Measurements from ENCODE around the gene HSD3B7.
A peak's percentile ranks its signal among the peaks of the same experiment; 100 is the strongest.

HSD3B7 gene

DNA sequence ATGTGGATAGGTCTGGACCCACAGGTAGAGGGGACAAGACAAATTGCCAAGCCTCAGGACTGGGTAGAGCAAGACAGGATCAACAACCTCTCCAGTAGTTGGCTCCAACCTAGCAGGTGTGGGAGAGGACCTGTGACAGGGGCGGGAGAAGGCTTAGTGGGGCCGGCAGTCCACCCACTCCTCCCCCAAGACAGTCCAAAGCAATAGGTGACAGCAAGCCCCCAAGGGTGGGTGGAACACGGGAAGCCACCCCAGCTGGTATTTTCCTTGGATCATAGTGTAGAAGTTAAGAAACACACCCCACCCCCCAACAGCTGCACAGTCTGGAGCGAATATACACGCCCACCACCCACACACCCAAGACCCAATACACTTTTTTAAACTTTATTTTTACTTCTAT lies 44.3 kb downstream of the HSD3B7 start:
- no peak overlapping the region for H3K4me3 ChIP-seq (ENCODE audit: low read depth, low read length)
- TF ChIP-seq, protein P1, sequence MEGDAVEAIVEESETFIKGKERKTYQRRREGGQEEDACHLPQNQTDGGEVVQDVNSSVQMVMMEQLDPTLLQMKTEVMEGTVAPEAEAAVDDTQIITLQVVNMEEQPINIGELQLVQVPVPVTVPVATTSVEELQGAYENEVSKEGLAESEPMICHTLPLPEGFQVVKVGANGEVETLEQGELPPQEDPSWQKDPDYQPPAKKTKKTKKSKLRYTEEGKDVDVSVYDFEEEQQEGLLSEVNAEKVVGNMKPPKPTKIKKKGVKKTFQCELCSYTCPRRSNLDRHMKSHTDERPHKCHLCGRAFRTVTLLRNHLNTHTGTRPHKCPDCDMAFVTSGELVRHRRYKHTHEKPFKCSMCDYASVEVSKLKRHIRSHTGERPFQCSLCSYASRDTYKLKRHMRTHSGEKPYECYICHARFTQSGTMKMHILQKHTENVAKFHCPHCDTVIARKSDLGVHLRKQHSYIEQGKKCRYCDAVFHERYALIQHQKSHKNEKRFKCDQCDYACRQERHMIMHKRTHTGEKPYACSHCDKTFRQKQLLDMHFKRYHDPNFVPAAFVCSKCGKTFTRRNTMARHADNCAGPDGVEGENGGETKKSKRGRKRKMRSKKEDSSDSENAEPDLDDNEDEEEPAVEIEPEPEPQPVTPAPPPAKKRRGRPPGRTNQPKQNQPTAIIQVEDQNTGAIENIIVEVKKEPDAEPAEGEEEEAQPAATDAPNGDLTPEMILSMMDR (IDR thresholded peaks at IDR 0.05; ENCODE audit: borderline replicate concordance, insufficient read depth, low read depth, low read length): no peak

- TF ChIP-seq, protein P1 (IDR thresholded peaks at IDR 0.05; ENCODE audit: borderline replicate concordance, insufficient read depth, low read depth, low read length): no peak
- no peak overlapping the region for H3K4me3 ChIP-seq (ENCODE audit: low read depth, low read length)
Measured at GRCh38 chr16:31031276-31031675, 46.3 kb downstream of the HSD3B7 start.

GRCh38 chr16:31032736-31033708 lies 48.0 kb downstream of the HSD3B7 start, which contains the start of gene STX4:
Gene STX4 (plus strand): TSS chr16:31033558. CDS start chr16:31033806, 248 bp downstream.
- H3K4me3 ChIP-seq (ENCODE audit: low read depth, low read length): peak within 1 kb of the TSS; percentile 80
- TF ChIP-seq, protein P1 (IDR thresholded peaks at IDR 0.05; ENCODE audit: borderline replicate concordance, insufficient read depth, low read depth, low read length): no peak

DNA sequence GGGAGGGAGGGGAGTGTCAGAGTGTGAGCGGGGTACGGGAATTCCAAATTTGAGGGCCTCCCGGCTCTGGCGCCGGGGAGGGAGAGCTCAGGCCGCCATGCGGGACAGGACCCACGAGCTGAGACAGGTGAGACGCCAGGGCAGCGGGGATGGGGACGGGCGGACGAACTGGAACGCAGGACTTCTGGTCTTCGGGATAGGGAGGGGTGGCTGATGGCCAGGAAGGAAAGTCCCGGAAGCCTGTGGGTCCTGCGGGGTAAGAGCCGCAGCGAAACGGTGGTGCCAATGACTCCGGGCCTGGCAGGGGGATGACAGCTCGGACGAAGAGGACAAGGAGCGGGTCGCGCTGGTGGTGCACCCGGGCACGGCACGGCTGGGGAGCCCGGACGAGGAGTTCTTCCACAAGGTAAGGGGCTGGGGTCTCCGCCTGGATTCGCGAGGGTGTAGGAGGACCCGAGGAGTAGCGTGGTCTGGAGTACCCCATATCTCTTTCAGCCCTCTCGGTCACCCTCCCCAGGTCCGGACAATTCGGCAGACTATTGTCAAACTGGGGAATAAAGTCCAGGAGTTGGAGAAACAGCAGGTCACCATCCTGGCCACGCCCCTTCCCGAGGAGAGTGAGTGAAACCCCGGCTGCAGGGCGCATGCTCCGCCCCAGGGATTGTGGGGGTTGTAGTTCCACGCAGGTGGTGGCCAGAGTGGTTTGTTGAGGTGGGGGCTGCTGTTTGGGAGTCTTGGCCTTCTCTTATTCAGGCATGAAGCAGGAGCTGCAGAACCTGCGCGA lies 48.9 kb downstream of the HSD3B7 start:
- H3K4me3 ChIP-seq (ENCODE audit: low read depth, low read length): peak overlapping the region; percentile 80
- TF ChIP-seq, protein P1 (IDR thresholded peaks at IDR 0.05; ENCODE audit: borderline replicate concordance, insufficient read depth, low read depth, low read length): no peak

DNA sequence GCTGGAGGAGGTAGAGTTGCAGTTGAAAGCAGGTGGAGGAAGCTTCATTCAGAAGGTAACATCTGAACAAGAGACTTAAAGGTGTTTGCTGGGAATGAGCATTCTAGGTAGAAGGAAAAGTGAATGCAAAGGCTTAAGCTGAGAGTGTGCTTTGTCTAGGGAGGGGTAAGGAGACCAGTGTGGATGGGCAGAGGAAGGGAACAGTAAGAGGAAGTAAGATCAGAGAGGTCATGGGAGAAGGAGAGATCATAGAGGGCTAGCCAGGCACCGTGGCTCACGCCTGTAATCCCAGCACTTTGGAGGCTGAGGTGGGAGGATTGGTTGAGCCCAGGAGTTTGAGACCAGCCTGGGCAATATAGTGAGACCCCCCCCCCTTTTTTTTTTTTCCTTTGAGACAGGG lies 51.7 kb downstream of the HSD3B7 start:
- TF ChIP-seq, protein P1 (IDR thresholded peaks at IDR 0.05; ENCODE audit: borderline replicate concordance, insufficient read depth, low read depth, low read length): no peak
- no peak overlapping the region for H3K4me3 ChIP-seq (ENCODE audit: low read depth, low read length)

Data from GM12875 (cell line).